ENCODE results near the gene PIK3R2. TPM values are rescaled to one million over a fixed set of nuclear protein-coding genes. Genes with fewer than 3 reads are reported as not detected.

Gene PIK3R2
- total and polyA plus RNA-seq, 2 of the 4 experiments (the other 2 are of a cell fraction), result 12.2 to 25.1 TPM

- BruUV-seq (replicated peaks), result no TSS peak
- H3K9ac ChIP-seq (ENCODE audit: low read depth, low read length), result peak overlapping the region; percentile 97
- no peaks in the 10 kb centered on the region for H3K9me3 ChIP-seq (ENCODE audit: control insufficient read depth, insufficient read depth, low read length)
- H4K20me1 ChIP-seq (ENCODE audit: insufficient read depth, low read length), result peaks cover 29% of the 10 kb centered on the region
- H2BK15ac ChIP-seq (ENCODE audit: low read depth, low read length), result no peak overlapping the region
- peaks cover 17% of the 10 kb centered on the region for H3K9me1 ChIP-seq (ENCODE audit: insufficient read depth, low read length)
- peak overlapping the region; percentile 27 for H2AK5ac ChIP-seq (ENCODE audit: low read depth, low read length)
- H3K56ac ChIP-seq (ENCODE audit: extremely low read depth, insufficient read depth, low read length), result no peak overlapping the region; the same call in 1 of the 2 replicates
- H2BK5ac ChIP-seq (ENCODE audit: low read depth, low read length, poor library complexity, severe bottlenecking), result peak overlapping the region; percentile 63
- H2AK9ac ChIP-seq (replicated peaks; ENCODE audit: low read depth, low read length, poor library complexity), result peak overlapping the region; percentile 94
- dilution Hi-C loops (cut with HindIII; ENCODE audit: low sequenced_read_pairs, unreplicated experiment) (no loop called here), intact Hi-C loops (cut with micrococcal nuclease) (loop anchor here (5.0 to 10.0 kb wide), 2 partner anchors 41 to 149 kb away; partner anchors contain the start of gene ARRDC2), in situ Hi-C loops (cut with MboI; ENCODE audit: low sequenced_read_pairs) (no loop called here)
- H4K5ac ChIP-seq (ENCODE audit: low read depth, low read length), result no peak overlapping the region
- peaks cover 15 to 45% of the 10 kb centered on the region in 2 experiments; a peak in 3 of 4 replicates for H3K79me1 ChIP-seq (ENCODE audit: low read depth in 1 of 2, low read length in 2 of 2)
- ATAC-seq (ENCODE audit: low read depth), result 0 out of 2 replicates have a peak, but pooled peaks have one; percentile 1
- peak overlapping the region; percentile 73 for H3K4ac ChIP-seq (ENCODE audit: low read depth, low read length)
- peaks cover 10% of the 10 kb centered on the region; the same call in 1 of the 2 replicates for H3K36me3 ChIP-seq (ENCODE audit: control insufficient read depth, insufficient read depth, low read length)
- TF ChIP-seq CHD1 (IDR thresholded peaks at IDR 0.05; ENCODE audit: low read depth, low read length), result no peak
- no peak for TF ChIP-seq MXI1 (IDR thresholded peaks at IDR 0.05; ENCODE audit: borderline replicate concordance, low read depth, low read length)
- TF ChIP-seq MAZ (IDR thresholded peaks at IDR 0.05; ENCODE audit: borderline replicate concordance, low read depth, low read length), result no peak
- 0 out of 2 replicates have a peak, but pooled peaks have one; percentile 8 for TF ChIP-seq POLR2A (IDR thresholded peaks at IDR 0.05; ENCODE audit: low read depth, low read length)
- H3K27me3 ChIP-seq (ENCODE audit: control insufficient read depth, insufficient read depth, low read length), result no peaks in the 10 kb centered on the region
- H3K4me1 ChIP-seq (ENCODE audit: control insufficient read depth, insufficient read depth, low read length), result peaks cover 19% of the 10 kb centered on the region
- DNase-seq, result no peak
- H3K14ac ChIP-seq (replicated peaks; ENCODE audit: low read depth, low read length), result peak overlapping the region; percentile 96; the same call in 1 of the 2 replicates
- H3K4me2 ChIP-seq (ENCODE audit: low read depth, low read length), result peak overlapping the region; percentile 99
- H3K23ac ChIP-seq (ENCODE audit: low read depth, low read length), result peak overlapping the region; percentile 63; the same call in 1 of the 2 replicates
- peak overlapping the region; percentile 98 for H3K4me3 ChIP-seq (ENCODE audit: insufficient read depth, low read depth, low read length)
- H2BK120ac ChIP-seq (ENCODE audit: low read depth, low read length), result no peak overlapping the region
- ChIA-PET POLR2A (ENCODE audit: unreplicated experiment) (no interaction called here), CTCF (no interaction called here)
- peak overlapping the region; percentile 59; the same call in 1 of the 2 replicates for H4K91ac ChIP-seq (ENCODE audit: insufficient read depth, low read depth, low read length)
- peak overlapping the region; percentile 98 for H2AFZ ChIP-seq (replicated peaks; ENCODE audit: low read length, poor library complexity)
- peak overlapping the region; percentile 34; the same call in 1 of the 2 replicates for H3K18ac ChIP-seq (ENCODE audit: low read depth, low read length)
- WGBS, 2 experiments (ENCODE audit: extremely low coverage in 2 of 2, insufficient read length in 1 of 2), result 0% methylated on average over 21 of the region's 38 CpGs; no CpG with 5 or more reads in 1 of the 2 experiments
- peak overlapping the region; percentile 74 for H3K27ac ChIP-seq (ENCODE audit: insufficient read depth, low read length)
- H4K8ac ChIP-seq (ENCODE audit: low read depth in 2 of 2, low read length in 2 of 2), result peak overlapping the region in 1 of 2 experiments; percentile 79; a peak in 2 of 4 replicates
- H2BK20ac ChIP-seq (ENCODE audit: low read depth, low read length), result no peak overlapping the region
Observed at GRCh38 chr19:18153556-18154134, 682 bp downstream of the PIK3R2 start.
